ENCODE results near the gene LYZL1. TPM values are rescaled to one million over a fixed set of nuclear protein-coding genes. Genes with fewer than 3 reads are reported as not detected.

Gene LYZL1
- total and polyA plus RNA-seq, 2 donors (not counting 1 experiment from before 2014, with no cell fraction given), result not detected

DNA sequence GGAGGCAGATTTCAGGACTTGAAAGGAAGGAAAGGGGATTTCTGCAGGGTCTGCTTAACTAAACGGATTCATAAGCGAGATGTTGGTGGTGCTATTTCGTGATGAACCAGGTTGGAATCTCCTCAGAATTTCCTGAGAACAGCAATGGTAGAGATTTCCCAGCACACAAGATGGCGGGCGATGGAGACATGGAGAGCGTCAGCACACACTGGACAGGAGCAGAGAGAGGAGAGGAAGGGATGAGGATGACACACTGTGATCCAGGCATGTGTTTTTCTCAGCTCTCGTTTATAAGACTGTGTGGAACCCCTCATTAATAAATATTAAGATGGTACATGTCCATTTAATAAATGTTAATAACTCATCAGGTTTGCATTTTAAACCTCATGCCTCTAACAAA lies 43.9 kb upstream of the LYZL1 start:
- Histone ChIP-seq H3K4me2 (replicated peaks; ENCODE audit: low read depth, low read length, poor library complexity, severe bottlenecking) (no peak overlapping the region), H3K4me1 (ENCODE audit: control insufficient read depth in 2 of 2, insufficient read depth in 2 of 2, low read length in 2 of 2) (no peaks in the 10 kb centered on the region), H2AFZ (ENCODE audit: insufficient read depth, low read depth, low read length, poor library complexity, severe bottlenecking) (no peak overlapping the region), H3K9me3 (ENCODE audit: control extremely low read depth in 1 of 3, control insufficient read depth in 2 of 3, insufficient read depth in 1 of 3, low read length in 2 of 3) (no peaks in the 10 kb centered on the region), H4K20me1 (ENCODE audit: control insufficient read depth, insufficient read depth, low read length, poor library complexity, severe bottlenecking) (no peaks in the 10 kb centered on the region), H3K9ac (ENCODE audit: low read length) (no peak overlapping the region), H3K4me3 (ENCODE audit: control extremely low read depth in 1 of 5, extremely low read depth in 1 of 5, insufficient read depth in 1 of 5, low read depth in 2 of 5, low read length in 4 of 5) (no peak overlapping the region), H3K79me2 (ENCODE audit: control insufficient read depth, insufficient read depth, low read length) (no peaks in the 10 kb centered on the region), H3K36me3 (replicated peaks in 1 of 2; ENCODE audit: control extremely low read depth in 1 of 2, control insufficient read depth in 1 of 2, extremely low read depth in 1 of 2, insufficient read depth in 2 of 2, low read length in 1 of 2) (no peaks in the 10 kb centered on the region), H3K27me3 (replicated peaks in 1 of 4; ENCODE audit: control extremely low read depth in 1 of 4, control insufficient read depth in 3 of 4, insufficient read depth in 4 of 4, low read length in 3 of 4) (peaks cover 0 to 3% (median 0%) of the 10 kb centered on the region in 4 experiments), H3K27ac (ENCODE audit: low read length in 2 of 2) (no peak overlapping the region)
- no peak overlapping the region for H3K4me3 Mint-ChIP-seq
- 85% methylated on average over 4 of the region's 7 CpGs for WGBS (ENCODE audit: insufficient coverage)
- H3K9me3 Mint-ChIP-seq (ENCODE audit: insufficient read depth), result peaks cover 2% of the 10 kb centered on the region
- intact Hi-C loops (cut with micrococcal nuclease), result no loop called here
- no peaks in the 10 kb centered on the region for H3K27me3 Mint-ChIP-seq
- DNase-seq (no peak), ATAC-seq (ENCODE audit: low read depth) (no peak)
- no peak for TF ChIP-seq EZH2 (IDR thresholded peaks at IDR 0.05; ENCODE audit: borderline replicate concordance, insufficient read depth, low read depth, low read length, poor library complexity, severe bottlenecking)
- TF ChIP-seq CTCF (IDR thresholded peaks at IDR 0.05), result no peak
- POLR2A ChIA-PET, result no interaction called here
- CTCF ChIA-PET, result no interaction called here
- no peak overlapping the region for H3K27ac Mint-ChIP-seq
- no peaks in the 10 kb centered on the region for H3K4me1 Mint-ChIP-seq

DNA sequence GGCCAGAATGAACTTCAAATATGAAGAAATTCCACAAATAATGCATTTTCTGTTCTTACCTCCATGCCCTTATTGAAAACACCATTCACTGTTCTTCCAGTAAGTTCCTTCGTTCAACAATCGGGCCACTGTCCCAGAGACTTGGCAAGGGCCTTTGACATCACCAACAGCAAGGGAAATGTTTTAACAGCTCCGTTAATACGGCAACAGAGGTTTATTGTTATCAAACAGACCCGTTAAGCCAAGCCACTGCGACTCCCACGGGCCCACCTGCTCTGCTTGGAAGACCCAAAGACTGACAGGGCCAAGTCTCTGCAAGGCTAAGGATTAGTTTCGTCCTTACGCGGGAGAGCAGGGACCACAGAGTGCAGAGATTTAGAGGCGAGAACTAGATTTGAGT lies 43.4 kb upstream of the LYZL1 start:
- intact Hi-C loops (cut with micrococcal nuclease), result no loop called here

More for the DNA sequence above, 43.4 kb upstream of the LYZL1 start:
- ChIA-PET CTCF (no interaction called here), POLR2A (no interaction called here)
- 98% methylated on average over 10 of the region's 11 CpGs for WGBS (ENCODE audit: insufficient coverage)
- Histone ChIP-seq H3K9ac (ENCODE audit: low read length) (no peak overlapping the region), H3K36me3 (replicated peaks in 1 of 2; ENCODE audit: control extremely low read depth in 1 of 2, control insufficient read depth in 1 of 2, extremely low read depth in 1 of 2, insufficient read depth in 2 of 2, low read length in 1 of 2) (no peaks in the 10 kb centered on the region), H2AFZ (ENCODE audit: insufficient read depth, low read depth, low read length, poor library complexity, severe bottlenecking) (no peak overlapping the region), H3K27me3 (replicated peaks in 1 of 4; ENCODE audit: control extremely low read depth in 1 of 4, control insufficient read depth in 3 of 4, insufficient read depth in 4 of 4, low read length in 3 of 4) (peaks cover 0 to 3% (median 0%) of the 10 kb centered on the region in 4 experiments), H3K9me3 (ENCODE audit: control extremely low read depth in 1 of 3, control insufficient read depth in 2 of 3, insufficient read depth in 1 of 3, low read length in 2 of 3) (peaks cover 0 to 2% (median 0%) of the 10 kb centered on the region in 3 donors), H4K20me1 (ENCODE audit: control insufficient read depth, insufficient read depth, low read length, poor library complexity, severe bottlenecking) (no peaks in the 10 kb centered on the region), H3K79me2 (ENCODE audit: control insufficient read depth, insufficient read depth, low read length) (no peaks in the 10 kb centered on the region), H3K4me1 (ENCODE audit: control insufficient read depth in 2 of 2, insufficient read depth in 2 of 2, low read length in 2 of 2) (no peaks in the 10 kb centered on the region), H3K4me3 (ENCODE audit: control extremely low read depth in 1 of 5, extremely low read depth in 1 of 5, insufficient read depth in 1 of 5, low read depth in 2 of 5, low read length in 4 of 5) (no peak overlapping the region), H3K4me2 (replicated peaks; ENCODE audit: low read depth, low read length, poor library complexity, severe bottlenecking) (no peak overlapping the region), H3K27ac (ENCODE audit: low read length in 2 of 2) (no peak overlapping the region)
- TF ChIP-seq EZH2 (IDR thresholded peaks at IDR 0.05; ENCODE audit: borderline replicate concordance, insufficient read depth, low read depth, low read length, poor library complexity, severe bottlenecking), result no peak
- ATAC-seq (ENCODE audit: low read depth) (no peak), DNase-seq (no peak)
- H3K27ac Mint-ChIP-seq, result no peak overlapping the region
- H3K27me3 Mint-ChIP-seq, result no peaks in the 10 kb centered on the region
- H3K4me3 Mint-ChIP-seq, result no peak overlapping the region
- H3K9me3 Mint-ChIP-seq (ENCODE audit: insufficient read depth), result peaks cover 2% of the 10 kb centered on the region
- H3K4me1 Mint-ChIP-seq, result no peaks in the 10 kb centered on the region

All from B cell (primary cell).